ENCODE data around the gene AFF1.

- TF ChIP-seq EZH2phosphoT487 (IDR thresholded peaks at IDR 0.05; ENCODE audit: borderline replicate concordance, low read depth, low read length) (no peak), CTCF (conservative IDR thresholded peaks at IDR 0.05; ENCODE audit: low read length) (peak; percentile 58)
Measured at GRCh38 chr4:86934771-86935565, at the start of gene AFF1.
